KMS-11 (cell line): ENCODE data around the gene LARP4B.

Experiments
- H2AFZ ChIP-seq: fragments of 200-600 bp; sonication (generic); 2 replicates; pipeline ENCODE4 v1.6.1; 2016; ENCODE audit warnings: antibody characterized with exemption, mixed run types, low read depth
- H3K27ac ChIP-seq: fragments of 200-600 bp; sonication (generic); 2 replicates; pipeline ENCODE4 v1.6.1; 2016; ENCODE audit warnings: mild to moderate bottlenecking, mixed run types
- H3K27me3 ChIP-seq: fragments of 200-600 bp; sonication (generic); 2 replicates; pipeline ENCODE4 v1.6.1; 2017; ENCODE audit warnings: mild to moderate bottlenecking, low read depth, mixed run types, moderate library complexity; ENCODE audit not compliant: insufficient read depth
- H3K36me3 ChIP-seq: fragments of 200-600 bp; sonication (generic); 2 replicates; pipeline ENCODE4 v1.6.1; 2017; ENCODE audit warnings: mild to moderate bottlenecking, mixed run types; ENCODE audit not compliant: insufficient read depth
- H3K4me1 ChIP-seq: fragments of 200-600 bp; sonication (generic); 2 replicates; pipeline ENCODE4 v1.6.1; 2016; ENCODE audit warnings: mild to moderate bottlenecking, low read depth, mixed run types; ENCODE audit not compliant: poor library complexity, severe bottlenecking
- H3K4me2 ChIP-seq: fragments of 200-600 bp; sonication (generic); 2 replicates; pipeline ENCODE4 v1.7.0; 2016; ENCODE audit warnings: mild to moderate bottlenecking, mixed run types
- H3K4me3 ChIP-seq: fragments of 200-600 bp; sonication (generic); IDR thresholded peaks from 2 replicates; pipeline ENCODE4 v1.6.1; 2017; ENCODE audit warnings: low read depth, low read length, mixed read lengths; ENCODE audit not compliant: insufficient read depth
- H3K79me2 ChIP-seq: fragments of 200-600 bp; sonication (generic); 2 replicates; pipeline ENCODE4 v1.6.1; 2016; ENCODE audit warnings: low read depth, mixed run types; ENCODE audit not compliant: insufficient read depth
- H3K9ac ChIP-seq: fragments of 200-600 bp; sonication (generic); 2 replicates; pipeline ENCODE4 v1.6.1; 2016; ENCODE audit warnings: mild to moderate bottlenecking, mixed run types
- H4K20me1 ChIP-seq: fragments of 200-600 bp; sonication (generic); 2 replicates; pipeline ENCODE4 v1.6.1; 2016; ENCODE audit warnings: mild to moderate bottlenecking, mixed run types; ENCODE audit not compliant: insufficient read depth
- CTCF ChIP-seq: fragments of 200-600 bp; sonication (generic); conservative IDR thresholded peaks from 2 replicates; pipeline ENCODE4 v1.6.1; 2017; ENCODE audit warnings: low read depth, mild to moderate bottlenecking, antibody characterized with exemption, low read length, moderate library complexity, mixed read lengths

The LARP4B gene

GRCh38 chr10:774223-774622 lies 157.3 kb downstream of the LARP4B start:
- Histone ChIP-seq H4K20me1 (no peaks in the 10 kb centered on the region), H3K4me2 (no peak overlapping the region), H2AFZ (no peak overlapping the region), H3K79me2 (no peaks in the 10 kb centered on the region), H3K36me3 (no peaks in the 10 kb centered on the region), H3K9ac (no peak overlapping the region), H3K27me3 (no peaks in the 10 kb centered on the region), H3K27ac (no peak overlapping the region), H3K4me1 (no peaks in the 10 kb centered on the region), H3K4me3 (no peak overlapping the region)
- no peak for TF ChIP-seq CTCF

DNA sequence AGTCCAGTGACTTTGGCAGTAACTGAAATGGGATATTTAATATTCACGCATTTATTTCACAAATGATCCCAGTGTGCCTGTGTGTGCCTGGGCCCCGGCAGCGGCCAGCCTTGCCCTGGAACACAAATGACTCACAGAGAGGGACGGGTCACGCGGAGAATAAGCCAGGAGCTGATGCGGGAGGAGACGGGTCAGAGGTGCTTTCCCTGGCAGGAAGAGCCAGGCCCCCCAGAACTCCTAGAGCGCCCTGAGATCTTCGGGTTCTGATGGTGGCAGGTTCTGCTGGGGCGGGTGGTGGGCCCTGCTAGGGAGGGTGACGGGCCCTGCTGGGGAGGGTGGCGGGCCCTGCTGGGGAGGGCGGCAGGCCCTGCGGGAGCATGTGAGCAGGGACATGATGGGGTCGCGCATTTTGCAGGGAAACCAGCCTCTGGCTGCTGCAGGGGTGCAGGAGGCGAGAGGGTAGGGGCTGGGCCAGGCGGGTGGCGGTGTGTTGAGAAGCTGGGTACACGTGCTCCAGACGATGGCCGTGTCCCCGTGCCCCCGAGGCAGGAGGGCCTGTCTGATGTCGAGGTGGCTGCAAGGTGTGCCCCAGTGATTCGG lies 157.8 kb downstream of the LARP4B start:
- no peaks in the 10 kb centered on the region for H3K36me3 ChIP-seq
- H3K27ac ChIP-seq, result no peak overlapping the region
- H3K79me2 ChIP-seq, result no peaks in the 10 kb centered on the region
- no peaks in the 10 kb centered on the region for H4K20me1 ChIP-seq
- no peak overlapping the region for H3K4me3 ChIP-seq
- no peak for TF ChIP-seq CTCF
- no peaks in the 10 kb centered on the region for H3K27me3 ChIP-seq
- no peaks in the 10 kb centered on the region for H3K4me1 ChIP-seq
- H3K9ac ChIP-seq, result no peak overlapping the region
- no peak overlapping the region for H3K4me2 ChIP-seq
- H2AFZ ChIP-seq, result no peak overlapping the region

DNA sequence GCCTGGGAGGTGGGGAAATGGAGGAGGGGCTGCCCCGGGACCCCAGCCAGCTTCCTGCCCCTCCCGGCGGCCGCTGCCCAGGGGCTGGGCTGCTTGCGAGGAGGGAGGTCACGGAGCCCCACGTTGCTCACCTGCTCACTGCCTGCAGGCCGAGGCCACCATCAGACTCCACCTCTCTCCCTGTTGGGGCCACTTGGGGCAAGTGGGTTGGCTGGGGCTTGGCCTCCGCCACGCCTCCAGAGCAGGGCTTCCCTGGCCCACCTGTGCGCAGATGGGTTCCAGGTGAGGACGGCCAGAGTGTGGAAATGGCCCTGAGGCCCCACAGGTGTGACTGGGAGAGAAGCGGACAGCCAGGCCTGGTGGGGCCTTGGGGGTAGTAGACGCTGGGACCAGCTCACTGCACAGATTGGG lies 159.3 kb downstream of the LARP4B start:
- no peak overlapping the region for H3K4me2 ChIP-seq
- H3K36me3 ChIP-seq, result no peaks in the 10 kb centered on the region
- H3K4me1 ChIP-seq, result no peaks in the 10 kb centered on the region
- no peak for TF ChIP-seq CTCF
- H3K79me2 ChIP-seq, result no peaks in the 10 kb centered on the region
- no peak overlapping the region for H3K4me3 ChIP-seq
- no peak overlapping the region for H3K27ac ChIP-seq
- H2AFZ ChIP-seq, result no peak overlapping the region
- H3K9ac ChIP-seq, result no peak overlapping the region
- H3K27me3 ChIP-seq, result no peaks in the 10 kb centered on the region
- no peaks in the 10 kb centered on the region for H4K20me1 ChIP-seq

- no peak for TF ChIP-seq CTCF
- H4K20me1 ChIP-seq, result no peaks in the 10 kb centered on the region
- H3K27me3 ChIP-seq, result no peaks in the 10 kb centered on the region
- H3K4me3 ChIP-seq, result no peak overlapping the region
- H3K27ac ChIP-seq, result no peak overlapping the region
- H3K36me3 ChIP-seq, result no peaks in the 10 kb centered on the region
- no peaks in the 10 kb centered on the region for H3K4me1 ChIP-seq
- no peak overlapping the region for H2AFZ ChIP-seq
- H3K4me2 ChIP-seq, result no peak overlapping the region
- no peaks in the 10 kb centered on the region for H3K79me2 ChIP-seq
- H3K9ac ChIP-seq, result no peak overlapping the region
Measured at GRCh38 chr10:771647-772046, 159.9 kb downstream of the LARP4B start.
